Measurements from ENCODE around the gene HDAC9.

GRCh38 chr7:18468795-18469194 lies 26.8 kb upstream of the HDAC9 start:
- TF ChIP-seq CTCF (IDR thresholded peaks at IDR 0.05; ENCODE audit: low read depth, low read length, poor library complexity, severe bottlenecking) (no peak), EZH2phosphoT487 (IDR thresholded peaks at IDR 0.05; ENCODE audit: borderline replicate concordance, low read length) (no peak)

Measured in DOHH2 (cell line).